Erythroblast (primary cell): Measurements from ENCODE around the gene PCYT2.

ENCODE experiments used
- DNase-seq, 2 experiments: peaks; one replicate each; lab custom pipeline; 2025; lab: John Stamatoyannopoulos, UW
- GATA1 ChIP-seq: IDR thresholded peaks from 2 replicates; pipeline ENCODE4 v1.6.1; 2011; ENCODE audit warnings: low read depth, mild to moderate bottlenecking, control low read depth, low read length, moderate library complexity
- POLR2A ChIP-seq: IDR thresholded peaks from 2 replicates; pipeline ENCODE4 v1.6.1; 2011; ENCODE audit warnings: mild to moderate bottlenecking, low read length

Gene PCYT2

DNA sequence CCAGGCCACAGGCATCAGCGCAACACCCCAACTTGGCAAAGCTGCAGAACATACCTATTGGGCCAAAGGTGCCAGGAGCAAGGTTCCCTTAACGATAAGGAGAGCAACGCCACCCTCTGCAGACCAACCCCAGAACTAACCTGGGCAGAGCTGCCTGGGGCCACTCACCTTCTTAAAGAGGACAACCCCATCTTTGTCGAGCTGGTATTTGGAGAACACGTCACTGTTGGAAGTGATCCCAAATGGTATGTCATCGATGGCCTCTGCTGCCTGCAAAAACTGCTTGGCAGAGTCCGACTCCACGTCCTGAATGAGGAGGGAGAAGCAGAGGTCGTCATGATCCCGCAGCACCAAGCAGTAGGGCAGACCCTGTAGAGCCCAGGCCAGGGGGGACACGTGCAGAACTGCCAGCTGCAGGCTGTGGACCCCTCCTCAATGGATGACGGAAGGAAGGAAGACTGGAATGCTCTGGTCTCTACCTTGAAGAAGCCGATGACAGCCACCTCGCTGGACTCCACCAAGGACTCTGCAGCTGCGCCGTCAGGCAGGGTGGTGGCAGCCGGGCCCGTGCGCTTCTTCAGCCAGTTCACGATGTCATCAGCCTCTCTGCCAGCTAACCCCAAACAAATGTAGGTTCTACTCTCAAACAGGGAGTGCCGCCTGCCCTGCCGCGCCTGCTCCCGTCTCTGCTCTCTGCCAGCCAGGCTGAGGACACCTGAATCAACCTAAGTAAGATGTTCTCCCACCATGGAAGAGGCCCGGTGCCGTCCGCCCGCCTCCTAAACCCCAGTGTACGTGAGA lies 56.0 kb downstream of the PCYT2 start:
- DNase-seq, result peak in 1 of 2 experiments; percentile 32
- TF ChIP-seq POLR2A (no peak), GATA1 (no peak)

DNA sequence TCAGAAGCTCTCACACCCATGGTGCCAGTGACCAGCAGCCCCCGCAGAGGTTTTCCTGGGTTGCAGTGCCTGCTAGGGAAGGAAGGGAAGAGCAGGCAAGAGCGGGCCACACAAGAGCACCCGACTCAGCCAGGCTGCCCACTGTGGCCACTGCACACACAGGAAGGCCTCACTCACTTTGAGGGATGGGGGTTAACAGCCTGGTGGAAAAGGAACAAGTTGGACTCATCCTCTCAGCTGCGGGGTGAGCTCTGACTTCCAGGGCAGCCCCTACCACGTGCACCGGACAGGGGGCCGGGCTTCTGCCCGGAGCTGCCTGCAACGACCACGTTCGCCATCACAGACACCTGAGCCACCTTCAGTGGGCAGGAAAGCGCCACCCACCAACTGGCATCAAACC lies 59.0 kb downstream of the PCYT2 start:
- DNase-seq, result no peak

DNA sequence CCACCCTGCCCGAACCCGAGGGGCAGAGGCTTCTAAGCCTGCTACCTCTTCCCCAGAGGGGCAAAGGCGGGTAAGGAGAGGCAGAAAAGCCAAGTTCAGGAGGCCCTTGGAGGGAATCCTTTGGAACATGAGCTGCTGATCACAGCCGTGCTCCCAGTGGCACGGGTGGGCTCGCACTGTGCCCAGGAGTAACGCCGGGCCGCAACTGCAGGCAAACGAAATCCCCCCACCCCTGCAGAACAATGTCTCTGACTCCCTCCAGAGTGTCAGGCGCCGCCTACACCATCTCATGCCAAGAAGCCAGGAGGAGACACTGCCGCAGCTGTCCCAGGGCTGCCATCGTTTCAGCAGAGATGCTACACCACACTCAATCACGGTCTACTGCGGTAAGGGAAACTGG lies 59.8 kb downstream of the PCYT2 start:
- no peak for DNase-seq
- TF ChIP-seq GATA1 (no peak), POLR2A (no peak)

More for the DNA sequence above, 59.0 kb downstream of the PCYT2 start:
- no peak for TF ChIP-seq GATA1
- no peak for TF ChIP-seq POLR2A
